NCI-H146 treated with DMSO at 0.1 percent for 48 hours (cell line): ENCODE data around the gene KREMEN1.

Source experiments
- DNase-seq: peaks from one replicate; lab custom pipeline; 2025; ENCODE audit not compliant: unreplicated experiment; lab: John Stamatoyannopoulos, UW

Gene KREMEN1

GRCh38 chr22:29204455-29205183, 131.8 kb downstream of the KREMEN1 start:
- DNase-seq, result no peak

- no peak for DNase-seq
Measured at GRCh38 chr22:29205252-29205593, 132.4 kb downstream of the KREMEN1 start.

DNA sequence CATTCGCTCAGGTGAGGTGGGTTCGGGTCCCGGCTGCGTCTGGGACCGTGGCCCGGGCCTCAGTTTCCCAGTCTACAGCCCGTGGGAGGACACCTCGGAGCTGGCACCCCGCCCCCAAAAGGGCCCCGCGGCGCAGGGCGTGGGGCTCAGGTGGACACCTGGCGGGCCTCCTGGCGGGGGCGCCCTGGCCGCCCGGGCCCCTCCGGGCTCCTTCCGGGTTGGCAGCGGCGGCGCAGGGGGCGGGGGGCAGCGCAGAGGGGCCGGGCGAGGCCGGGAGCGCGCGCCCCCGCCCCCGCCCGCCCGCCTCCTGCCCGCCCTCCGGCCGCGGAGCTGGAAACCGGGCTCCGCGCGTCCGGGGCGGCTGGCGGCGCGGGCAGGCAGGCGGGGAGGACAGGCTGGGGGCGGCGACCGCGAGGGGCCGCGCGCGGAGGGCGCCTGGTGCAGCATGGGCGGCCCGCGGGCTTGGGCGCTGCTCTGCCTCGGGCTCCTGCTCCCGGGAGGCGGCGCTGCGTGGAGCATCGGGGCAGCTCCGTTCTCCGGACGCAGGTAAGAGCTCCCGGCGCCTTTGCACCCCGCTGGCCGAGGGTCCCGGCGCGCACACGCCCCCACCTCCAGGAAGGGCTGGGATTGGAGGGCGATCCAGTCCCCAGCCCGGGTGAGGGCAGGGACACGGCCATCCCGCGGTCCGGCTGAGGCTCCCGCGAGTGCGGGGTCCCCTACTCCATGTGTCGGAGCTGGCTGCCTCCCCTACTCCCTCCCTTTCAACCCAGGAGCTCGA, 132.9 kb downstream of the KREMEN1 start, which contains the start of gene EMID1:
EMID1 (plus strand) TSS at position 303 of the 778 bp plus-strand sequence; CDS start at position 446, 143 bp downstream.
- no peak for DNase-seq

DNA sequence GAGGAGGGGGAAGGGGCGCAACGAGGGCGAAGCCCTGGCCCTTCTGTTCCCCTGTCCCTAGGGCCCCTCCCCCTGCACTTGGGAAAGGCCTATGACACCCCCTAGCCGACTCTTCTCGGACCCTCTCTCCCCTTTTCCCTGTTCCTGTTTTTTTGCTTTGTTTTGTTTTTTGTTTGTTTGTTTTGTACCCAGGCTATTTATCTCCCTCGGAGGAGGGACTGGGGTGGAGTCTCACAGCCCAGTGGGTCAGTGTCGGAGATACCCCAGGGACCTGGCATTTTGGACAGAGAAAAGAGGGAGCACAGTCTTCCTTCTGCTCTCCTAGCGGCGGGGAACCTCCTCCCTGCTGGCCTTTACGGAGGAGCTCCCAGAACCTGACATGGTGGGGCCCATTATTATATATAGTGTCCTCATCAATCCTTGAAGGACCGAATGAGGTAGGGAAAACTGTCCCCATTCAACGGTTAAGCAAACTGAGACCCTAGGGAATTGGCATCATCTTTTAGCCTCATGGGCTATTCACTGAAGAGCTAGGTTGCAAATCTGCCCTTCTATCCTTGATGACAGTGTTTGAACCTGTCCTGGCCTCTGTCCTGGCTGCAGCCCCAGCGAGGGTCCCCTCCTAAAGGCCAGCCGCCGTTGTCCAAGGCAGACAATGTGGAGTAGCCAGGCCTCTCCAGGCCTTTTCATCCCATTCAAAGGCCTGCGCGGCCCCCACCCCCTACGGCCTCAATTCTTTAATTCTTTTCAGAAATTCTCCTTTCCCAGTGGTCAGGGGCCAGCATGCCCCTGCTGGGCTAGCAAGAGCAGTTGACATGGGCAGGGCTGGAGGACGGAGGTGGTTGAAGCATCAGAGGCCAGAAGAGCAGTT, 133.8 kb downstream of the KREMEN1 start:
- DNase-seq, result no peak

GRCh38 chr22:29207243-29207550, 134.4 kb downstream of the KREMEN1 start:
- DNase-seq, result no peak

DNA sequence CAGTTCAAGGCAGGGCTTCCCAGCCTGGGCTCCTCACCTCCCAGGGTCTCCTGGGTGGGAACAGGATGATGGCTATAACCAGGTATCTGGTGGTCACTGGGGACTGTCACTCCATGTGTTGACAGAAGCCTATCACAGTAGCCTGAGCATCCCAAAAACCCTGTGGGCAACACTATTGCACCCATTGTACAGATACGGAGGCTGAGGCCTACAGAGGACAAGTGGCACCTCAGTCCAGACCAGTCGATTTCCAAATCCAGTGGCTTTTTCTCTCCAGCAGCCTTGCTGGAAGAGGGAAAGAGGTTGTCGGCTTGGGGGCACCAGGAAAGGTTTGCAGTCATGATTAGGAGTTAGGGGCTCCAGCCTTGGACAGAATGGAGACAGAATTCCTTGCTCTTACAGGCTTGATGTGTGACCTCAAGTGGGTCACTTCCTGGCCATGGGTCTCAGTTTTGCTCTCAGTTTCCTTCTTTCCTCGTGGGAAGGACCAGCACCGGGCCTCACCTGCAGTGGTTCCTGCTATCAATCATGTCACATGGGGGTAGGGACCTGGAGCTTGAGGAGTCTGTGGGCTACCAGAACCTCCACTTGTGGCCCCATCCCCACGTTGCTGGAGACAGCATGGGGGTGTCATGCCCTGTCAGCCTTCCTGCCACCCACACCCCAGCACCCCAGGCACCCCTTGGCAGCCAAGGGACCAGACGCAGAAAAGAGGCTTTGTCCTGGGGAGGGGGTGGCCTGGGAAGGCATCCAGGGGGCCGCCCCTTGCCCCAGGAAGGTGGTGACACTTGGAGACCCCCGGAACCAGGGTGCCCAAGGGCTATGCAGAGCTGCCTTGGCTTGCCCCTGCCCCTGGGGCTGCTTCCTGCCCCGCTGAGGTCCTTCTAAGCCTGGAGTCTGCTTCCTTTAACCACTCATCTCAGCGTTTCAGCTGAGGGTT, 135.0 kb downstream of the KREMEN1 start:
- DNase-seq, result no peak

- DNase-seq, result no peak
Measured at GRCh38 chr22:29208502-29208862, 135.6 kb downstream of the KREMEN1 start.

GRCh38 chr22:29208879-29209623, 136.2 kb downstream of the KREMEN1 start:
- DNase-seq, result no peak

DNA sequence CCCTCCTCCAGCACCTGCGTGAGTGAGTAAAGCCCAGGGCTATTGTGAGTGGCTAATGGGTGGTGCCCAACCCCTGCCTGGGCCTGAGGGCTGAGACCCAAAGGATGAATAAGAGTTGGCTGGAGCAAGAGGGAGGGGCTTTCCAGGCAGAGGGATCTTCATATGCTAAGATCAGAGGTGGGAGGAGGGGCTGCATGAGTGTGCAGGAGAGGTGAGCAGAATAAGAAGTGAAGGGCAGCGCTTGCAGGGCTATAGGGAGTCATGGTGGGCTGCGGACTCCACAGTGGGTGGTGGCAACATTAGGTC, 136.7 kb downstream of the KREMEN1 start:
- no peak for DNase-seq

DNA sequence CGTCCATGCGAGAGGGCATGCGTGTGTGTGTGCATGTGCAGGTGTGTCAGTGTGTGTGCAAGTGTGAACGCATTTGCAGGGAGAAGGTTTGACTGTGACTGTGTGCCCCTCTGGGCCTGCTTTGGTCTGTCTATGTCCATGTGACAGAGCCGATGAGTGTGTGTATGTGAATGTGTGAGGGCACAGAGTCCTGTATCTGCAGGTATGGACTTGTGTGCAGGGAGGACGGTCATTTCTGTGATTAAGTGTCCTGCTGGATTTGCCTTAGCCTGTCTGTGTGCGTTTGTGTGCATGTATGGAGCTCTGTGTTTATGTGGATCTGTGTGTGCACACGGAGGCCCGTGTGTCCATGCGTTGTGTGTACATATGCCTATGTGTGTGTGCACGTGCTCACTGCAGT, 138.2 kb downstream of the KREMEN1 start:
- no peak for DNase-seq

GRCh38 chr22:29211466-29211865, 138.6 kb downstream of the KREMEN1 start:
- no peak for DNase-seq

- no peak for DNase-seq
Measured at GRCh38 chr22:29212743-29213142, 139.9 kb downstream of the KREMEN1 start.

- DNase-seq, result no peak
Measured at GRCh38 chr22:29213493-29213892, 140.7 kb downstream of the KREMEN1 start.

DNA sequence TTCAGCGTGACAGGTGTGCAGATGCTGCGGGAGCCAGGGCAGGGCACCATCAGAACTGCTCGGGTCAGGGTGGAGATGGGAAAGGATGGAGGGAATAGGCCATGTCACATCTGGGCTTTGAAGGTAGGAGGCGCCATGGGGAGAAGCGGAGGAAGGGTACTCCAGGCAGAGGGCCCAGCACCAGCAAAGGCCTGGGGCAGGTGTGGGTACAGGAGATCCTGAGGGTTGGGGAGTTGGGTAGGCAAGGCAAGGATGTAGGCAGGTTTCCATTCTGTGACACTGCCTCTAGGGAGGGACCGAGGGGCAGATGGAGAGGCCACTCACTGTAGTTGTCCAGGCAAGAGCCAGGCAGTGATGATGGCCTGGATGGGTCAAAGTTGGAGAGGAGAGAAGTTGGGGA, 141.4 kb downstream of the KREMEN1 start:
- DNase-seq, result no peak

DNA sequence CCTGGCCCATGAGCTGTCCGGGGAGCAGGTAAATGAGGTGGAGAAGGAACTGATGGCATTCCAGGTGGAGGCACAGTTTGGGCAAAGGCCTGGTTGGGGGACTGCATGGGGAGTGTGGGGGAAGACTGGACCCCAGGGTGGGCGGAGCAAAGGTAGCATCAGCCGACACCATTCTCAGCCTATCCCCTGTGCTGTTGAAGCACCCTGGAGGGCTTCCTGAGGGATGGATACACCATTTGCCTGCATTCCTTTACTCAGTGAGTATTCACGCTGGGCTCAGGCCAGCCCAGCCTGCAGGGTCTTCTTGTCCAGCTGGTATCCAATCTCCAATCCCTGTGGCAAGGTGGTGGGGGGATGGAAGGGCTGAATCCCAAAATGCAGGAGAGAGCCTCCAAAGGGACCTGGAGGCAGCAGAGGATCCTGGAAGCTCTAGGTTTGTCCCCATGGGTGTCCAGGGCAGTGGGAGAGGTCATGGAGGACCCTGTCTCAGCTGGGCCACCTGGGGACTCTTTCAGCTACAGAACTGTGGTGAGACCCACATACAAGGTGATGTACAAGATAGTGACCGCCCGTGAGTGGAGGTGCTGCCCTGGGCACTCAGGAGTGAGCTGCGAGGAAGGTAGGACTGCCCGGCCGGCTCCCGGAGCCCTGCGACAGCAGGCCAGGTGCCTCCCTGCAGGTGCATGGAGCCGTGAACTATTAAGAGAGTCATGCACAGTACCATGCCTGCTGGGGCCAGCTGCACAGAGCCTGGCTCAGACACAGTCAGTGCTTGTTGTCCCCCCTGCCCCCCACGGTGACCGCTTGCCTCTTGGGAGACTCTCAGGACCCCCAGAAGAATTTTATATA, 142.4 kb downstream of the KREMEN1 start:
- DNase-seq, result no peak

GRCh38 chr22:29216011-29216872, 143.4 kb downstream of the KREMEN1 start:
- no peak for DNase-seq

DNA sequence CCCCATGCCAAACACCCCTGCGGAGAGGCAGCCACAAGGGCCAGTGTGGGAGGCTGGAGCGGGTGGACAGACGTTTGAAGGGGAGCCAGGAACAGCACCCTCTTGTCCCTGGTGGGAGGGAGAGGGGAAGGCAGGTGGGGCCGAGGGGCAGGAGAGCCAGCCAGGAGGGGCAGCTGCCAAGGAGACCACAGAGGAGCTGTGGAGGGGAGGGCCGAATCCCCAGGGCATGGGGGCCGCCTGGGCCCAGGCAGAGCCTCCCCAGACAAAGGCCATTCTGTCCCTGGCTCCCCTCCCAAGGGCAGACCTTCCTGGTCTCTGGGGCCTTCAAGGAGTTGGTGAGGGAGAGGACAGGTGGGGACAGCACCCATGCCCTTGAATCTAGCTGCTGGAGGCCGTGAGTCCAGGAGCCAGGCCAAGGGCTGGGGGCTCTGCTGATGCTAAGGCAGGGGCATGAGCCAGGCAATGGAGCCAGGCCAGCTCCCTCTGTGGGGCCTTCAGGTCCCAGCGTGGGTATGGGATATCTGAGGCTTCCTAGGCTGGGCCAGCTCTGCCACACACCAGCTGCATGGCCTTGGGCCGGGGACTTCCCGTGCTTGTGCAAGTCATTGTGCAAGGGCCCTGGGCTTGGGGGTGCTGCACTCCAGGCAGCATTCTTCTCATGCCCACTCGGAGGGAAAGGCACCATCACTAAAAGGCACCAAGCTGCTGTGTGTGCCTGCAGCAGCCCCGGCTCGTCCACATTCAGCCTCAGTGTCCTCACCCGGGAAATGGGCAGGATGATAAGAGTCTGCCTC, 144.2 kb downstream of the KREMEN1 start:
- DNase-seq, result no peak
